HG03103 (cell line): Measurements from ENCODE around the gene KLRC4.
A peak's percentile ranks its signal among the peaks of the same experiment; 100 is the strongest.
"Not testable (repeated sequence)": the region's sequence is repeated elsewhere in the genome, so short reads cannot be mapped to it uniquely, and the experiment has no call there.

Experiments
- ATAC-seq: cut with Tn5 transposase; IDR thresholded peaks from one replicate; pipeline ENCODE4 v1.9.1; 2021; ENCODE audit warnings: low read depth; ENCODE audit not compliant: unreplicated experiment

KLRC4 gene

DNA sequence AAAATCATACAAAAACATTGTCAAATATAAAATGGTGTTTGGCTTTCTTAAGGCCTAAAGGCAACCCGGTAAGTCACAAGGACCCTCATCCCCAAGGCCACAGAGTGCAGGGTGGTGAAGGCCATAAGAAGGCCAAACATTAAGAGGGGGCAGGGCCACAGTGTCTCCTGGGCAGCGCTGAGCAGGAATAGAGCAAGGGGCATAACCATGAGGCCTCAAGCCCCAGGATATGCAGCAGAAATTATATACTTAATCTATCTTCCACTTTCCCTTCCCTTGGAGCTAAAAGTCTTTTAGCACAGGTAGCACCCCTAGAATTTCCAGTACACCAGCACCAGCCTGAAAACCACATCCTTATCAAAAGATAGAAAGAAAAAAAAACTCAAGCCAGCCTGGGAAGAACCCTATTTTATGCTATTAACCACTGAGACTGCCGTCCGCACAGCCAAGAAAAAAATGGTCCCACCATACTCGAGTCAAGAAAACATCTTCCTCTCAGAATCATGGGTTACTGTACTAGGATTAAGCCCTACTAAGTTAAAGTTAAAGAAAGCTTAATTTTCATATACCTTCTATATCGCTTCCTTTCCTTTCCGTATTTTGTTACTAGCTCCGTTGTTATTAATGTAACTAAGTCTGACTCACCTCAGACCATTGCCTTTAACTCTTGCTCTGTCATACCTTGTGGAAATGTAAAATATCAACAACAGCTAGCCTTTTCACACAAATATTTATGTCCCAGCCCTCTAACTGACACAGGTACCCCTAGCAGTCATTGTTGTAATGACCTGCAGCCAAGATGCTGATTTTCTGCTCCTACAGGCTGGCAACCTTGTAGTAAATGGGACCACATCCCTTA, 39.8 kb downstream of the KLRC4 start:
- no peak for ATAC-seq

DNA sequence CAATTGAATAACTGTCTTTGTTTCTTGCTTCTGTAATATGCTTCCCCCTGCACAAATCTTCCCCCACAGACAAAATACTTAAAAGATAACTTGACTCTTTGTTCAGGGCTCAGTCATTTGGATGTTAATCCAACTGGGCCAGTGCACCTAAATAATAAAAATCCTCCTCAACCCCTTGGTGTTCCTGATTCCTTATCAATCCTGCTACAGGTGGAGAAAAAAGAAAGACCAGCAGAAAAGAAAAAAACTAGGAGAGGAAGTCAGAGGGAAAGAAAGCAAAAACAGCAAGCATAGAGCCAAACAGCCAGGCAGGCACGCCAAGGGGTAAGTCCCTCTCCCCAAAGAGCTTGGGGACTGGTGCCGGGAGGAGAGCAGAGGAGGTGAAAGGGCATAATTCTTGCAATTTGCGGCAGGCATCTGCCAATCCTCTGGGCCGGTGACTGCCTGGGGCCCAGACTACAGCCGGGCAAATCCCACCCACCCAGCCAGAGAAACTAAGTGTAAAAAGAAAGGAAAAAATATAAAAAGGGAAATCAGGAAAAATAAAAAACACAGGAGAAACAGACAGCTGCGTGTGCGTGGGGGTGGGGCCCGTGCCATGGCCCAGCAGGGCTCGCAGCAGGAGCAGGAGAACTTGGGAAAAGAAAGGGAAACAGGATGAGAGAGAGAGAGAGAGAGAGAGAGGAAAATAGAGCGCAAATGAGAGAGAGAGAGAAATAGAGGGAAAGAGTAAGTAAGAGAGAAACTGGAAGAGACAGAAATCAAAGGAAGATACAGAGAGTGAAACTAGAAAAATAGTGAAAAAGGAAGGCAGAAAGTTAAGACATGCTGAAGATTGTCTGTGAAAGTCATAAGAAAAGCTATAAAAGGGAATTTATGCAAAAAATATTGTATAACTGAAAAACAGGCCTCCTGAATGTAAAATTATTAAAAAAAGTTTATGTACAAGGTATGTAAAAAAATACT, 41.1 kb downstream of the KLRC4 start:
- no peak for ATAC-seq

DNA sequence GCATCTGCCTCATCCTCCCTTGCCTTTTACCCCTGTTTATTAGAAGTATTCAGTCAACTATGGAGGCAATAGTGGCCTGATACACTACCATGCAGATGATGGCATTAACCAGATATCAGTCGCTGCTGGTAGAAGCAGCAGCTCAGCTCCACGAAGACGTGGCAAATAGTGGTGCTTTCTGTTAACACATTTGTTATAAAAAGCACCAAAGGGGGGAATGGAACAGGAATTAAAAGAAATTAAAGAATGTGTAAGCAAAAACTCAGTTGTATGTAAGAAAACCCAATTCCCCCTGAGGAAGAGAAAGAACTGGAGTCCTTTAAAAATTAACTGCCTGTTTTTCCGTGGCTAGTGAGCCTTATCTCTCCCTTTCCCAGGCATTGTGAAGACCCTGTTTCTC, 41.8 kb downstream of the KLRC4 start:
- ATAC-seq: not testable (repeated sequence)

GRCh38 chr12:10366875-10367274, 42.7 kb downstream of the KLRC4 start:
- ATAC-seq: no peak

DNA sequence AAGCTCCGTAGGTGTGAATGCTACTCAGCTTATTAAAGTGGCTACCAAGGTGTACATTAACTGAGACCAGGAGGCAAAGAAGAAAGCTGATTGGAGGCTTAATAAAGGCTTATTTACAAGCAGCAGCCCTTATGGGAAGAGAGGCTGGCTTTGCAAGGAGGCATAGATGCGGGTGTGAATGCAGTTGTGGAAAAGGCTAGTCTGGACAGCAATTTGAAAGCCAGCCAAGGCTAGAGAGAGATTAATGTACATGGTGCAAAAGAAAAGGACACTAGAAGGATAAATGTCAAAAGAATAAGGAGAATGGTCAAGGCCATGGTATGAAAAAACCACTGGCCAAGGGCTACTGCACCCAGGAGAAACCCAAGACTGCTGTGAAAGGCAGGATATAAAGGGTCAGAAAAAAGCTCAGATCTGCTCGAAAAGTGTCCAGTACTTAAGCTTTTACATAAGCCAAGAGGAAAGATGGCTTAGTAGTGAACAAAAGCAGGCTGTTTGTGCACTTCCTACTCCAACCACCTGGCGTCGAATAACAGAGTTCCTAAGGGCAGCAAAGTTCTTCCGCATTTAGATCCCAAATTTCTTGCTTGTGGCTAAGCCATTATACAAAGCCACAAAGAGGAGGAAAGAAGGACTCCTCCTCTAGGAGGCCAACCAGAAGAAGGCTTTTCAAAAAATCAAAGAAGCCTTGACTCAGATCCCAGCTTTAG, 43.7 kb downstream of the KLRC4 start:
- no peak for ATAC-seq

DNA sequence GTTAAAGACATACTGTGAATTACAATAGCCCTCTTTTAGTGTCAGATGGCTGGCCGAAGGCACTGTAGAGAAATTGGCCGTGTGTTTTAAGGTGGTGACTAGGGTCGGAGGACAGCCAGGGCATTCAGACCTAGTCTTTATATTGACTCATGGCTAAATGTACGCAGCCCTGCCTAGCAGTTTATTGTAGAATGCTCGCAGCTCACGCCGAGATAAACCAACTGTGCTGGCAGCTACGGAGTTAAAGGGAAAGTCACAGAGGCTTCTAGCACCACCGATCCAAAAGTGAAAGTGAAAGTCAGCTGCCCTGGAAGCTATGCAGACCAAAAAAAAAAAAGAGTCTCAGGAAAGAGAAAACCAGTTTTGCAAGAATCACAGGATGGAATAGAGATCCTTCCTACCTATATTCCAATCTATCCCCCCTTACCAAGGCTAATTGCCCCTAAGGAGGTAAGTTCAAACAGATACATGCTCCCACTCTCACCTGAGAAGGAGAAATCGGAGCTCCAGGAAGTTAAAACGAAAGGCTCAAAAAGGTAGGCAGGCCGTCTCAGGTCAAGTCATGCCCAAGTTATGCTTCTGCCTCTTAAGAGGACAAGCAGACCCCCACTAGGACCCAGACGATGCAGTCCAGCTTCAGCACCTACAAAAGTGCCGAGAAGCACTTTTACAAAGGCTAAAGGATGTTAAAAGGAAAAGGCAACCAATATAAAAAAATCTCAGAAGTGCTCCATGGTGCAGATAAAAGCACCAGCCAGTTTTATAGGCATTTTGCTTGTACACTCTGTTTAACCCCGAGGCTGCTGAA, 44.5 kb downstream of the KLRC4 start:
- ATAC-seq: peak; percentile 44

DNA sequence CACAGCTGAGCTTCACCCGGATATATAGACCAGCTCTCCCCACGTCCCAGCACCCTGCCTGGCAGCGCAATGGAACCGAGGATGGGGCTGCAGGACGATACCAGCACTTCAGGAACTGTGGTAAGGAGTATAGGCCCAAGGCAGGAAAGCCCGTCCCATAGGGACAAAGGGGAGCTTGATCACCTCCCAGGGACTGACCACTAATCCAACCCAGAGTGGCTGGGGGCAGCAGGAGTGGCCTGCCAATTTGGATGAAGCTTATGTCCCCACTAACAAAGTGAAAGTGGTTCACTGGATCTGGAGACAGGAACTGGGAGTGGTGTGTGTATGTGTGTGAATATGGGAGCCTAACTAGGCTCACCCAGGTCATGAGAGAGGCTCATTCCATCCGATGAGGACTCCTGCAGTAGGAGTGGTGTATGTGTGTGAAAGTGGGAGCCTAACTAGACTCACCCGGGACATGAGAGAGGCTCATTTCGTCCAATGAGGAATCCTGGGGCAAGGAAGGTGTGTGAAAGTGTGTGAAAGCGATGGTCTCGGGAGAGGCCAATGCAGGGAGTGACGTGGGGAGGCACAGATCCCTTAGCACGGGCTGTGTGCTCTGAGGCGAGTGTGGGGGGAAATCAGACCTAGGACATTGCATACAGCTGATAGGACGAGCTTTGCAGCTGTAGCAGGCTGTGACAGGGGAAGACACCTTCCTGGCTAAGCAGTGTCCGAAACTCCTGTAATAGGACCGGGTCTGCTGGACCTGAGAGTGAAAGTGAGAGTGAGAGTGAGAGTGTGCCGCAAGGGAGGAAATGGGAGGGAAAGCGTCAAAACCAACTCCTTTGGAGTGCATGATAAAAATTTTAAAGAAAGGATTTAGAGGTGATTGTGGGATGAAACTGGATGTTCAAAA, 45.4 kb downstream of the KLRC4 start:
- ATAC-seq: peak; percentile 94

GRCh38 chr12:10363658-10363913, 46.0 kb downstream of the KLRC4 start:
- ATAC-seq: no peak

DNA sequence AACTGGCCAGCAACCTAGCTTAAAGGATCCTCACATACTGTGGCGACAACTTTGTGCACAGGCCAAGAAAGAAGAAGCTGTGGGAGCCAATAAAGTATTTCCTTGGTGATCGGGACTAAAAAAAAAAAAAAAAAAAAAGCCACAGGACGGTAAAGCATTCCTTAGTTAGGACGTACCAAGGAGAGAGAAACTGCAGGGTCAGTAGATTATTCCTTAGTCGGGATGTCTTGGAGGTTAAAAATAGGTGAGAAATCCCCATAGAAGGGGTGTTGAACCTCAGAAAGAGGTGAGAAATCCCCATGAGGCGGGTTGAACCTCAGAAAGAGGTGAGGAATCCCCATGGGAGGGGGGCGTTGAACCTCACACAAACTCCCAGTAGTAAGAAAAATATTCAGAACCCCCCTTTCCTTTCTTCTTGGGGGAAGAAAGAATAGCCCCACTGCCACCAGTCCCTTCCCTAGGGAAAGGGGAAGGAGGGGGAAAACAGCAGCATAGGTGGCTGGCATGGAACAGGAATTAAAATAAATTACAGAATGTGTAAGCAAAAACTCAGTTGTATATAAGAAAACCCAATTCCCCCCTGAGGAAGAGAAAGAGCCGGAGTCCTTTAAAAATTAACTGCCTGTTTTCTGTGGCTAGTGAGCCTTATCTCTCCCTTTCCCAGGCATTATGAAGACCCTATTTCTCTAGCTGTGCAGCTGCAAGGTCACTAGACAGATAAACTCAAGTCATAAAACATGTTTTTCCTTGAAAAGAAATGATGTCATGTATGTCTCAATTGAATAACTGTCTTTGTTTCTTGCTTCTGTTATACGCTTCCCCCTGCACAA, 46.5 kb downstream of the KLRC4 start:
- no peak for ATAC-seq

GRCh38 chr12:10362325-10362724, 47.2 kb downstream of the KLRC4 start:
- ATAC-seq: no peak

DNA sequence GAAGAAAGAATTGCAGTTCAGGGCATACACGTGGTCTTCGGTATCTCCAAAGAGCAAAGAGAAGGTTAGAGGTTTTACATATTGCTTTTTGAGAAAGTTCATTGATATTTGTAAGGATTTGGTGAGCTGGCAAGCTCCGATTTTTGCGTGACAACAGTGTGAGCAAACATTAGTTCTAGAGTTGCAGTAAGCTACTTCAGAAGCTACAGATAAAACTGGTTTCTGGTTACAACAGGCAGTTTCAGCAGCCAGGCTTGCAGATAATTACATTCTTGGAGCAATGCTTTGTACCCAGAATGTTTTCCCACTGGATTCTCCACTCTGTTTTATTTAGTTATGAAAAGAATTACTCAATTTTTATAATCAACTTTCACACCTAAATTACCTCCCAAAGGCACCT, 47.9 kb downstream of the KLRC4 start:
- ATAC-seq: no peak

DNA sequence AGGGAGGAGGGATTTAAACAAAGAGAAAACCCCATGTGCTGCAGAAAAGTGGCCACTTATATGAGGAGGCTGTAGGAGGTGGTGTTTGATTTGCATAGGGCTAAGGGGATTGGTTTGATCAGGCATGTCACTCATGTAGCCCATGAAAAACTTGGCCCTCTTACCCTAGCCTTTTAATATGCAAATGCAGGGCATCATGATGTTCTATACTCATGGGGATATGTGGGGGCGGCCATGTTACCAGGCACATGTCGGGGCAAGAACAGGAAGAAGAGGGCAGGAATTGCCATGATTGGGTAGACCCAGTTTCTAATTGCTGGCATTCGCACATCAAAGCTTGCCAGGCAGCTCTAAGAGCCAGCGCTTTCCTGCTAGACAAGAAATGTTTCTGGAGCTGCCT, 48.5 kb downstream of the KLRC4 start:
- no peak for ATAC-seq

- ATAC-seq: no peak
These were observed 50.6 kb downstream of the KLRC4 start for GRCh38 chr12:10358969-10359368.

GRCh38 chr12:10358131-10358530, 51.4 kb downstream of the KLRC4 start:
- ATAC-seq: no peak
